Lung (tissue), 13 donors: Measurements from ENCODE around the gene CCNT1. TPM values are rescaled to one million over a fixed set of nuclear protein-coding genes. Genes with fewer than 3 reads are reported as not detected.
"Not testable (repeated sequence)": the region's sequence is repeated elsewhere in the genome, so short reads cannot be mapped to it uniquely, and the experiment has no call there.

ENCODE experiments used
- ATAC-seq: fragments of 200-7000 bp; cut with Tn5 transposase; one replicate; pipeline ENCODE4 v1.9.1; 2020; ENCODE audit warnings: moderate number of reproducible peaks; ENCODE audit not compliant: insufficient read depth, low FRiP score
- DNase-seq, 3 donors: peaks; one replicate each; pipeline ENCODE4 v3.0.0-alpha.2; 2013 to 2017
- H3K27ac ChIP-seq, 2 donors: one replicate each; pipeline ENCODE4 v1.5.1; 2013; ENCODE audit warnings: mild to moderate bottlenecking in 2 of 2, moderate library complexity in 2 of 2, control low read depth in 1 of 2, inconsistent platforms in 1 of 2, low read depth in 1 of 2, low read length in 1 of 2
- H3K27me3 ChIP-seq, 3 donors: one replicate each; pipeline ENCODE4 v1.5.1; 2013; ENCODE audit warnings: low read length in 2 of 3; ENCODE audit not compliant: control insufficient read depth in 3 of 3, insufficient read depth in 3 of 3
- H3K36me3 ChIP-seq, 4 donors: one replicate each; pipeline ENCODE4 v1.5.1; 2013; ENCODE audit warnings: low read length in 4 of 4, mild to moderate bottlenecking in 1 of 4, moderate library complexity in 1 of 4; ENCODE audit not compliant: control insufficient read depth in 4 of 4, insufficient read depth in 4 of 4
- H3K4me1 ChIP-seq, 5 donors: one replicate each; pipeline ENCODE4 v1.5.1; 2013; ENCODE audit warnings: low read length in 5 of 5, mild to moderate bottlenecking in 2 of 5, moderate library complexity in 1 of 5; ENCODE audit not compliant: control insufficient read depth in 5 of 5, insufficient read depth in 5 of 5
- H3K4me3 ChIP-seq: one replicate; pipeline ENCODE4 v1.5.1; 2013; ENCODE audit warnings: mild to moderate bottlenecking, control low read depth, moderate library complexity
- H3K9ac ChIP-seq, 2 donors: one replicate each; pipeline ENCODE4 v1.5.1; 2013; ENCODE audit warnings: low read length in 2 of 2, control low read depth in 1 of 2; ENCODE audit not compliant: insufficient read depth in 1 of 2
- H3K9me3 ChIP-seq, 4 donors: one replicate each; pipeline ENCODE4 v1.5.1; 2013; ENCODE audit warnings: low read length in 3 of 4, mild to moderate bottlenecking in 1 of 4, moderate library complexity in 1 of 4; ENCODE audit not compliant: control insufficient read depth in 4 of 4, insufficient read depth in 3 of 4
- CTCF ChIP-seq: IDR thresholded peaks from 2 replicates; pipeline ENCODE4 v1.5.1; 2012; ENCODE audit warnings: mild to moderate bottlenecking; ENCODE audit errors: control extremely low read depth, extremely low read depth
- WGBS, 2 donors: extraction: QIAGEN DNeasy Blood & Tissue Kit; methylation state at CpG; one replicate each; pipeline ENCODE4 v1.1.7; 2013; 5-methylcytosine and 5-hydroxymethylcytosine counted together
- polyA plus RNA-seq, 2 donors: library from polyadenylated mRNA; stranded (reverse); fragments of 200-250 nt; gene quantifications; one replicate each; pipeline ENCODE4 v1.2.1, GENCODE V29; 2013
- small RNA-seq: library from RNA; depleted of rRNA; stranded (forward); fragments of <200 nt; gene quantifications from one replicate; pipeline ENCODE3, GENCODE V24; 2014; ENCODE audit warnings: low replicate concordance
- total RNA-seq, 2 donors: library from RNA; depleted of rRNA in 1 of 2; stranded (reverse); fragments of >200 nt in 1 of 2; gene quantifications; one replicate each; pipeline ENCODE4 v1.2.1, GENCODE V29; 2014 to 2021
- donor health status: control.
- donor health status: control.
- donor health status: Bipolar disorder and iron deficiency.
- donor health status: healthy.
- donor health status: DM: yes; HTN: yes; CAD: no.

CCNT1 gene
- total and polyA plus RNA-seq, 4 donors, result 4.8 to 41.1 (median 16.2) TPM

GRCh38 chr12:48643011-48643410, 73.5 kb downstream of the CCNT1 start:
- no peaks in the 10 kb centered on the region for H3K4me1 ChIP-seq
- peaks cover 0 to 12% (median 4%) of the 10 kb centered on the region in 4 donors for H3K36me3 ChIP-seq
- TF ChIP-seq CTCF, result no peak
- WGBS, 2 donors, result 92 to 96% methylated on average over 2 of the region's 2 CpGs
- no peak for DNase-seq
- ATAC-seq, result no peak
- H3K9me3 ChIP-seq, result peaks cover 0 to 3% (median 0%) of the 10 kb centered on the region in 4 donors
- no peak overlapping the region for H3K9ac ChIP-seq
- H3K27me3 ChIP-seq, result no peaks in the 10 kb centered on the region
- no peak overlapping the region for H3K27ac ChIP-seq
- H3K4me3 ChIP-seq, result no peak overlapping the region

GRCh38 chr12:48641752-48642555, 74.6 kb downstream of the CCNT1 start:
- WGBS, 2 donors, result 96 to 97% methylated on average over 54 of the region's 54 CpGs
- not testable (repeated sequence) for H3K27me3 ChIP-seq, H3K4me1 ChIP-seq, H3K9ac ChIP-seq, H3K4me3 ChIP-seq, H3K27ac ChIP-seq, DNase-seq, H3K9me3 ChIP-seq, ATAC-seq
- H3K36me3 ChIP-seq, result peaks cover 0 to 12% (median 3%) of the 10 kb centered on the region in 4 donors

- H3K4me1 ChIP-seq, result no peaks in the 10 kb centered on the region
- H3K36me3 ChIP-seq, result peaks cover 0 to 4% (median 3%) of the 10 kb centered on the region in 4 donors
- no peak overlapping the region for H3K4me3 ChIP-seq
- ATAC-seq, result no peak
- TF ChIP-seq CTCF, result no peak
- DNase-seq, result no peak
- H3K27ac ChIP-seq, result no peak overlapping the region
- H3K9ac ChIP-seq, result no peak overlapping the region
- 91 to 94% methylated on average over 3 of the region's 3 CpGs for WGBS, 2 donors
- no peaks in the 10 kb centered on the region for H3K27me3 ChIP-seq
- peaks cover 0 to 3% (median 0%) of the 10 kb centered on the region in 4 donors for H3K9me3 ChIP-seq
These were observed 75.7 kb downstream of the CCNT1 start for GRCh38 chr12:48640854-48641253.

GRCh38 chr12:48640428-48640827, 76.1 kb downstream of the CCNT1 start:
- Histone ChIP-seq H3K4me3 (no peak overlapping the region), H3K9ac (no peak overlapping the region), H3K4me1 (no peaks in the 10 kb centered on the region), H3K27me3 (no peaks in the 10 kb centered on the region), H3K36me3 (peaks cover 0 to 4% (median 3%) of the 10 kb centered on the region in 4 donors), H3K27ac (no peak overlapping the region), H3K9me3 (peaks cover 0 to 3% (median 0%) of the 10 kb centered on the region in 4 donors)
- DNase-seq, result no peak
- no peak for TF ChIP-seq CTCF
- ATAC-seq, result no peak

Small RNA genes lying within 50 kb of the gene (small RNA-seq; reads per million reads assigned to genes)
- gene MIR1291, result not detected
- gene SNORA2A, result 5.0 reads per million, percentile 94 among the genes with 10 or more reads in this experiment
- gene SNORA2B, result 4.5 reads per million, percentile 94 among the genes with 10 or more reads in this experiment
- gene SNORA2C, result 0.98 reads per million, percentile 81 among the genes with 10 or more reads in this experiment

Other genes starting within 250 kb of the CCNT1 start
- gene ANP32D, start 244.1 kb downstream of the CCNT1 start, total RNA-seq, result under 1 TPM in 1 of 2 donors, not detected in 1; 0.37 TPM
- gene ANP32D, start 244.1 kb downstream of the CCNT1 start, polyA plus RNA-seq, result under 1 TPM in 1 of 2 donors, not detected in 1; 0.16 TPM
- 1 to 10 TPM in 1 of 2 donors, under 1 TPM in 1; 0.52 to 1.5 TPM for gene C12orf54, start 234.2 kb downstream of the CCNT1 start, total RNA-seq
- gene C12orf54, start 234.2 kb downstream of the CCNT1 start, polyA plus RNA-seq, result under 1 TPM; 0.21 to 0.22 TPM
- gene OR8S1, start 191.1 kb downstream of the CCNT1 start, total RNA-seq, result not detected
- not detected for gene OR8S1, start 191.1 kb downstream of the CCNT1 start, polyA plus RNA-seq
- not detected for gene LALBA, start 146.7 kb downstream of the CCNT1 start, total RNA-seq
- not detected for gene LALBA, start 146.7 kb downstream of the CCNT1 start, polyA plus RNA-seq
- 10 to 100 TPM; 35.1 to 45.1 TPM for gene KANSL2, start 34.5 kb downstream of the CCNT1 start, total RNA-seq
- gene KANSL2, start 34.5 kb downstream of the CCNT1 start, polyA plus RNA-seq, result 10 to 100 TPM; 25.8 to 31.0 TPM
- gene ADCY6, start 72.4 kb upstream of the CCNT1 start, total RNA-seq, result 10 to 100 TPM; 33.4 to 37.0 TPM
- gene ADCY6, start 72.4 kb upstream of the CCNT1 start, polyA plus RNA-seq, result 10 to 100 TPM; 14.4 to 19.0 TPM
- gene CACNB3, start 101.8 kb upstream of the CCNT1 start, total RNA-seq, result 10 to 100 TPM; 12.3 to 33.1 TPM
- 1 to 10 TPM; 8.3 to 9.9 TPM for gene CACNB3, start 101.8 kb upstream of the CCNT1 start, polyA plus RNA-seq
- gene DDX23, start 135.5 kb upstream of the CCNT1 start, total RNA-seq, result 10 to 100 TPM; 62.9 to 86.7 TPM
- gene DDX23, start 135.5 kb upstream of the CCNT1 start, polyA plus RNA-seq, result 10 to 100 TPM; 36.6 to 60.5 TPM
- gene RND1, start 149.2 kb upstream of the CCNT1 start, total RNA-seq, result 1 to 10 TPM; 5.3 to 8.6 TPM
- 10 to 100 TPM; 22.0 to 80.5 TPM for gene RND1, start 149.2 kb upstream of the CCNT1 start, polyA plus RNA-seq
- gene FKBP11, start 208.8 kb upstream of the CCNT1 start, total RNA-seq, result 10 to 100 TPM; 13.1 to 61.1 TPM
- 10 to 100 TPM; 65.0 to 69.9 TPM for gene FKBP11, start 208.8 kb upstream of the CCNT1 start, polyA plus RNA-seq
- gene ARF3, start 240.8 kb upstream of the CCNT1 start, total RNA-seq, result 100 to 1,000 TPM in 1 of 2 donors, 10 to 100 TPM in 1; 37.9 to 194 TPM
- 100 to 1,000 TPM; 104 to 118 TPM for gene ARF3, start 240.8 kb upstream of the CCNT1 start, polyA plus RNA-seq